ENCODE results near the gene FAM184A. TPM values are rescaled to one million over a fixed set of nuclear protein-coding genes. Genes with fewer than 3 reads are reported as not detected.

Gene FAM184A
- total and polyA plus RNA-seq, 10 of the 15 experiments (the other 5 are each of a cell fraction or from before 2014, with no cell fraction given): 0.15 to 0.23 TPM; not detected in 8

- Histone ChIP-seq H4K20me1 (ENCODE audit: control insufficient read depth, insufficient read depth) (no peaks in the 10 kb centered on the region), H3K4me2 (ENCODE audit: control insufficient read depth, insufficient read depth) (no peak overlapping the region), H3K9ac (ENCODE audit: control insufficient read depth, insufficient read depth, low read length) (no peak overlapping the region), H3K27me3 (replicated peaks in 1 of 2; ENCODE audit: control insufficient read depth in 2 of 2, insufficient read depth in 2 of 2, low read length in 1 of 2) (no peaks in the 10 kb centered on the region), H3K4me1 (ENCODE audit: control insufficient read depth, insufficient read depth, low read length) (no peaks in the 10 kb centered on the region), H3K9me3 (replicated peaks; ENCODE audit: control insufficient read depth, insufficient read depth, low read length) (no peaks in the 10 kb centered on the region), H3K4me3 (no peak overlapping the region), H3K27ac (ENCODE audit: control insufficient read depth, insufficient read depth) (no peak overlapping the region), H2AFZ (ENCODE audit: control insufficient read depth, low read depth, low read length) (no peak overlapping the region), H3K36me3 (ENCODE audit: control insufficient read depth in 2 of 2, insufficient read depth in 2 of 2, low read length in 1 of 2) (no peaks in the 10 kb centered on the region), H3K79me2 (ENCODE audit: control insufficient read depth, insufficient read depth, low read length) (no peaks in the 10 kb centered on the region)
- no peak for FAIRE-seq
- no peak for TF ChIP-seq NBN (IDR thresholded peaks at IDR 0.05)
- TF ChIP-seq, protein P1, sequence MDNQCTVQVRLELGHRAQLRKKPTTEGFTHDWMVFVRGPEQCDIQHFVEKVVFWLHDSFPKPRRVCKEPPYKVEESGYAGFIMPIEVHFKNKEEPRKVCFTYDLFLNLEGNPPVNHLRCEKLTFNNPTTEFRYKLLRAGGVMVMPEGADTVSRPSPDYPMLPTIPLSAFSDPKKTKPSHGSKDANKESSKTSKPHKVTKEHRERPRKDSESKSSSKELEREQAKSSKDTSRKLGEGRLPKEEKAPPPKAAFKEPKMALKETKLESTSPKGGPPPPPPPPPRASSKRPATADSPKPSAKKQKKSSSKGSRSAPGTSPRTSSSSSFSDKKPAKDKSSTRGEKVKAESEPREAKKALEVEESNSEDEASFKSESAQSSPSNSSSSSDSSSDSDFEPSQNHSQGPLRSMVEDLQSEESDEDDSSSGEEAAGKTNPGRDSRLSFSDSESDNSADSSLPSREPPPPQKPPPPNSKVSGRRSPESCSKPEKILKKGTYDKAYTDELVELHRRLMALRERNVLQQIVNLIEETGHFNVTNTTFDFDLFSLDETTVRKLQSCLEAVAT (IDR thresholded peaks at IDR 0.05): no peak
- TF ChIP-seq ZBTB11 (CRISPR knock-in tag; IDR thresholded peaks at IDR 0.05): no peak
- no peak for TF ChIP-seq CBFB (IDR thresholded peaks at IDR 0.05; ENCODE audit: low read depth)
- TF ChIP-seq HCFC1 (IDR thresholded peaks at IDR 0.05; ENCODE audit: low read length): no peak
- TF ChIP-seq TBL1XR1 (IDR thresholded peaks at IDR 0.05; ENCODE audit: low read depth, low read length): no peak
- no peak for TF ChIP-seq CHD1 (IDR thresholded peaks at IDR 0.05; ENCODE audit: low read depth, low read length)
- TF ChIP-seq, protein P2, sequence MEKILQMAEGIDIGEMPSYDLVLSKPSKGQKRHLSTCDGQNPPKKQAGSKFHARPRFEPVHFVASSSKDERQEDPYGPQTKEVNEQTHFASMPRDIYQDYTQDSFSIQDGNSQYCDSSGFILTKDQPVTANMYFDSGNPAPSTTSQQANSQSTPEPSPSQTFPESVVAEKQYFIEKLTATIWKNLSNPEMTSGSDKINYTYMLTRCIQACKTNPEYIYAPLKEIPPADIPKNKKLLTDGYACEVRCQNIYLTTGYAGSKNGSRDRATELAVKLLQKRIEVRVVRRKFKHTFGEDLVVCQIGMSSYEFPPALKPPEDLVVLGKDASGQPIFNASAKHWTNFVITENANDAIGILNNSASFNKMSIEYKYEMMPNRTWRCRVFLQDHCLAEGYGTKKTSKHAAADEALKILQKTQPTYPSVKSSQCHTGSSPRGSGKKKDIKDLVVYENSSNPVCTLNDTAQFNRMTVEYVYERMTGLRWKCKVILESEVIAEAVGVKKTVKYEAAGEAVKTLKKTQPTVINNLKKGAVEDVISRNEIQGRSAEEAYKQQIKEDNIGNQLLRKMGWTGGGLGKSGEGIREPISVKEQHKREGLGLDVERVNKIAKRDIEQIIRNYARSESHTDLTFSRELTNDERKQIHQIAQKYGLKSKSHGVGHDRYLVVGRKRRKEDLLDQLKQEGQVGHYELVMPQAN (conservative IDR thresholded peaks at IDR 0.05): no peak
- no peak for TF ChIP-seq BCLAF1 (IDR thresholded peaks at IDR 0.05)
- no peak for TF ChIP-seq MTA3 (IDR thresholded peaks at IDR 0.05; ENCODE audit: borderline replicate concordance, low read length)
- no peak for TF ChIP-seq SP1 (IDR thresholded peaks at IDR 0.05; ENCODE audit: low read depth, low read length)
- TF ChIP-seq POLR2AphosphoS5 (IDR thresholded peaks at IDR 0.05; ENCODE audit: low read length): no peak
- no peak for TF ChIP-seq SUZ12 (IDR thresholded peaks at IDR 0.05; ENCODE audit: unreplicated experiment)
- no peak for TF ChIP-seq SIX5 (IDR thresholded peaks at IDR 0.05; ENCODE audit: low read depth, low read length, severe bottlenecking)
- TF ChIP-seq RELA (IDR thresholded peaks at IDR 0.05; ENCODE audit: borderline replicate concordance, partially characterized antibody): no peak
- TF ChIP-seq STAT3 (IDR thresholded peaks at IDR 0.05; ENCODE audit: low read depth, low read length): no peak
- ChIA-PET SMC1A (ENCODE audit: uncharacterized antibody, unreplicated experiment) (no interaction called here), RAD21 (ENCODE audit: unreplicated experiment) (no interaction called here), POLR2A (no interaction called here), CTCF (no interaction called here)
- no TSS peak for BruUV-seq (replicated peaks)
- WGBS (ENCODE audit: insufficient coverage, insufficient replicate concordance, low lambda C conversion rate, missing lambda C conversion rate): 27% methylated on average over 5 of the region's 5 CpGs
- in situ Hi-C loops (cut with MboI) (no loop called here), intact Hi-C loops (cut with micrococcal nuclease; ENCODE audit: unreplicated experiment) (no loop called here)
- ATAC-seq: no peak
- DNase-seq (ENCODE audit: low read depth, low spot score): no peak
These were observed 13.1 kb downstream of the FAM184A start for GRCh38 chr6:119065382-119065781.

All from GM12878 (cell line).